NCI-H526 (cell line): Measurements from ENCODE around the gene MGAM2.
"Not testable (repeated sequence)": the region's sequence is repeated elsewhere in the genome, so short reads cannot be mapped to it uniquely, and the experiment has no call there.

Source experiments
- DNase-seq, 2 experiments: peaks; one replicate each; lab custom pipeline; 2025; lab: John Stamatoyannopoulos, UW

The MGAM2 gene

DNA sequence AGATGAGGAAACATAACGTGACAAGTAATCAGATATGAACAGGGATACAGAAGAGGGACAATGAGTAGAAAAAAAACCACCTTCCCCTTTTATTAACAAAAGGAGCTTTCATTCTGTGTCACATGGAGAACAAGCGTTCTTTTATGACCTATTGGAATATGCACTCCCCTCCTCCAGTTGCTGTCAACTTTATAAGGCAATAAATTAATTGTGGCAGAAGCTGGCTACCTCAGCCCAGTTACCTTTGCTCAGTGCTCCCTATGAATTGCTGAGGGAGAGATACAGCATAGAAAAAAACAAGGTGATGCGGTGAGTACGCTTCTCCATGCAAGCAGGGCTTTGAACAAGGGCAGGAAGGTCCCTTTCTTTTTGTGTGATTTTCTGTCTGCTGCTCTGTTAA, at the start of gene MGAM2:
TSS of gene MGAM2 (plus strand) at position 220 of the 400 bp plus-strand sequence. CDS start 5,156 bp downstream, outside the sequence.
- DNase-seq: peak; percentile 87 to 93

DNA sequence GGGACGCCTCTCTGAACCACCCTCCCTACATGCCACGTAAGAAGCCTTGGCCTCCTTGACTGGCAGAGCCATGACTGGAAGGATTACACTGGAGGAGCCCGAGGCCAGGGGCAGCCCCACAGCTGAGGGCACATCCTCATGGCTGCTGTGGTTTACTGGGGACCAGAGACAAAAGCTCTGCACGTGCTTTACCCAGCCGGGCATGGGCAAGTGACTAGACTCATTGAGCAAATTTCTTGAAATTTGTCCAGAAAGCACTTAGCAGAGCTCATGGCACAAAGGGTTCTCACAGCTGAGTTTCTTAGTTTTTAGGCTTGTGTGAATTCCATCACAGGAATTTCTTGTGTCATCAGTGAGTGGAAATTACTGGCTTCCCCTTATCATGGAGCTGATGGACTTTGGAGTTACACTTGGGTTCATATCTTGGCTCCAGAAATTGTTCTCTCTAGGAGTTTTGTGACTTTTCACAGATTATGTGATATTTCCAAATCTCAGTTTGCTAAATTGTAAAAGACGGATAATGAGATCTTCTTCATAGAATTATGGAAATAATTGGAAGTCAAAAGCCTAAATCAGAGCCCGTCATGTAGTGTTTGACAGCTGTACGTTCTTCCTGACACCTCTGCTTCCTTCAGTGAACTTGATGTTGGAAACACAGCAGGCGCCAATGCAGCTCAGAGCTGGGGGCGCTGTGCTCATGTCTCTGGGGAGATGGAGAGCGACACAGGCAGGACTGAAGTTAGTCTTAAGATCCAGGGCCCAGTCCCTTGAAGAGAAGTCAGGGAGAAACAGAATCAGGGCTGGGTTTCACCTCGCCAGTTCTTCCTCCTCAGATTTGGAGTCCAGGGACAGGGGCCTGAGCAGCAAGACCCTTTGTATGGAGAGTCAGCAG, 47.7 kb upstream of the MGAM2 start:
- no peak for DNase-seq

DNA sequence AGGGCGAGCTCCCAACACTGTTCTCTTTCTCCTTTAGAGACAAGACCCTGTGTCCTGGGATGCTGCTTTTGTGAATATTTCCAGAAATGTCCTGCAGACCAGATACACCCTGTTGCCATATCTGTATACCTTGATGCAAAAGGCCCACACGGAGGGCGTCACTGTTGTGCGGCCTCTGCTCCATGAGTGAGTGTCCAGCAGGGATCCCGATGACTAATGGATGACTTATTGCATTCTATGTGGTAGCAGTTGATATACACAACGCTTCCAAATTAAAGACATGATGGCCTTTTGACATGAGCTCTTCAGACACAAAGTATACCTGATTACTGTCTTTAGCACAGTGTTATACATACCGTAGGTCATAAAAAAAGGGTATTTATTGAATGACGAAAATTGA, 45.0 kb upstream of the MGAM2 start:
- no peak for DNase-seq

DNA sequence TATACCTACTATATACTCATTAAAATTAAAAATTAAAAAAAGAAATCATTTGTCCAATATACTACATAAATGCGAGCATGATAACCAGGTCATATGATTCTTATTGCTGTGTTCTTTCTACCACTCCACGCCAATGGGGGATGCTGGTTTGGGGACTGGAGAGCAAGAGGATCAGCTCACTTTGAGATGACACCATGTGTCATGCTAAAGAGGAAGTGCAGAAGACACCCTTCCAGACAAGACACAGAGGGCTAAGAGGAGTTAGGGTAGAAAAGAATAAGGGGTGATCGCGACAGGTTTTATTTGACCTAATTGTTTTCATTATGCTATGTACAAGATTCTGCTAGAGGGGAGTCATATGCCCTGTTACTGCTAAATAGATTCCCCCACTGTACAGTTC, 33.8 kb upstream of the MGAM2 start:
- no peak for DNase-seq

DNA sequence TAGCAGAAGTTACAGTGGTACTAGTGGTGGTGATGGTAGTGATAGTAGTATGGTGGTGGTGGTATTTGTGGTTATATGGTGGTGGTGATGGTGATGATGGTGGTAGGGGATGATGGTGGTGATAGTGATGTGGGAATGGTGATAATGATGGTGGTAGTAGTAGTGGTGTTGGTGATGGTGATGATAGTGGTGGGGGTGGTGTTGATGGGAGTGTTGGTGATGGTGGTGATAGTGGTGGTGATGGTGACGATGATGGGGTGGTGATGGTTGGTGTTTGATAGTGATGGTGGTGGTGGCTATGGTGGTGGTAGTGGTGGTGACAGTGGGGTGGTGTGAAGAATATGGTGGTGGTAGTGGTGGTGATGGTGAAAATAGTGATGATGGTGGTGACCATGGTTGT, 27.9 kb upstream of the MGAM2 start:
- DNase-seq: no peak

DNA sequence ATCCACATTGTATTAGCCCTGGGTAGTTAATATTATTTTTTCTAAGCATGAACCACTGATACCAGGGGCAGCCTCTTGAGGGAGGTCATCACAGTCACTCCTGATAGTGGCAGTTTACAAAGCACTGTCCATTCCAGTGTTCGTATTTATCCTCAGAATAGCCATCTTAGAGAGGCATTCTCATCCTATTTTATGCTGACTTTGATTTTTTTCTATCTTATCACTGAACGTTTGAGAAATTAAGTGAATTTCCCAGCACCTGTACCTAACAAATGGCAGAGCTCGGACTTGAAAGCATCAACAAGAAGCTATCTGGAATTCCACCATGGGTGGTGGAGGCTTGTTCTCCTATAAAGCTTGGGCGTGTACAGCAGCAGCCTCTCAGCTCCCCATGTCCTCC, 26.1 kb upstream of the MGAM2 start:
- DNase-seq: no peak

DNA sequence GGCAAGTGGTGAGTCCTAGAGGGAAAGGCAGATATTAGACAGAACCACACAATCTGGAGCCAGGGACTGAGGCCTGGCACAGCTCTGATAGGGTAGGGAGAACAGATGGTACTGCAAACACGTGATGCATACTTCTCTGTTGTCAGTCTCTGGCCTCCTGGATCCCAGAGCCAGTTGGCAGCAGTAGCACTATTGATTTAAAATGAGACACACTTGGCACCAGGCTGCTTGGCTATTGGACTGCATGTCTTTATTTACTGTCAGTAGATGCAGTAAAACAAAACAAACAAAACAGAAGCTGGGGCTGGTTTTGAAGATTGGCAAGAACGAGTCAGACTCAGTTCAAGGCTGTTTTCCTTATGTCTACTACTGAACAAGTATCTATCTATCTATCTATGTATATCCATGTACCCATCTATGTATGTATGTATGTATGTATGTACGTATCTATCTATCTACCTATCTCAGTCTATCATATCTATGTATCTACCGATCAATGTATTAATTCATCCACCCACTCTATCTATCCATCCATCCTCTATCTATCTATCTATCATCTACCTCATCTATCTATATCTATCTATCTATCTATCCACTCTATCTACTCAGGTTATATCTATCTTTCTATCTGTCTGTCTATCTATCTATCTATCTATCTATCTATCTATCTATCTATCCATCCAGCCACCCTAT, 23.4 kb upstream of the MGAM2 start:
- DNase-seq: no peak

DNA sequence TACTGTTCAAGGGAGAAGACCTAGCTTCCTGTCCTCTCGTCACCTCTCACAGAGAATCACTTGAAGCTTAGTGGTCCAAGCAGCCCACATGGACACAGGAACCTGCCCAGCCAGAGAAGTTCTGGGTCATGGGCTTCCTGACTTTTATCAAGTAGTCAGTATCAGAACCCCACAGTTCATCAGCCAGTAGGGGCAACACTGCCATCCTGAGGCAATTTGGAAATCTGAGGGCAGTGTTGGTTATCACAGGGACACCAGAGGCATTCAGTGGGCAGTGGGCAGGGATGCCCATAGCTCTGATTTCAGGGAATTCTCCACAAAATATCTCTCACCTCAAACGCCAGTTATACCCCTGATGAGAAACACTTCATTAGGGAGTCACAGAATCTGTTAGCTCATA, 22.5 kb upstream of the MGAM2 start:
- DNase-seq: no peak

DNA sequence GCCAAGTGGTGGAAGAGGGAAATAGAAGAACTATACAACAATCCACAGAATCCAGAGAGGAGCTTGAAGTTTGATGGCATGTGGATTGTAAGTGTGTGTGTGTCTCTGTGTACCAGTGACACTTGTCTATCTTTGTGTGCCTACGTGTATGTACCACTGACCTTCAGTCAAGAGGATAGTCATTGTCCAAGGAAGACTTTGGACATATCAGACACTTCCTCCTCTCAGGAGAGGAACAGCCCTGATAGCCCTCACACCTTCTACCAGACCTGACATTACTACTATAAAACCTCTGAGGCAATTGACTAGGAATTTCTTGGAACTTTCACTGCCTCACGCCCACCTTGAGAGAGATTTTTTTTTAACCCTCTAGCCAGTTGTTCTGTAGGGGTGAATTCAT, 19.6 kb upstream of the MGAM2 start:
- no peak for DNase-seq

DNA sequence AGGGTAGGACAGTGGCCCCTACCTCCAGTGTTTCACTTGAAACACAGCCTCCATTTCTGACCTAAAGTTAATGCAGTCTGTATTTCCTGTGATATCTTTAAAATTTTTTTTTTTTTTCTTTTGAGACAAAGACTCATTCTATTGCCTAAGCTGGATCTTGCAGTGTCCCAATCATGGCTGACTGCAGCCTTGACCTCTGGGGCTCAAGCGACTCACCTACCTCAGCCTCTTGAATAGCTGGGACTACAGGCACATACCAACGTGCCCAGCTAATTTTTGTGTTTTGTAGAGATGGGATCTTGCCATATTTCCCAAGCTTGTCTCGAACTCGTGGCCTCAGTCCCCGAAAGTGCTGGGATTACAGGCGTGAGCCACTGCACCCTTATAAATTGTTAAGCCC, 16.7 kb upstream of the MGAM2 start:
- no peak for DNase-seq

DNA sequence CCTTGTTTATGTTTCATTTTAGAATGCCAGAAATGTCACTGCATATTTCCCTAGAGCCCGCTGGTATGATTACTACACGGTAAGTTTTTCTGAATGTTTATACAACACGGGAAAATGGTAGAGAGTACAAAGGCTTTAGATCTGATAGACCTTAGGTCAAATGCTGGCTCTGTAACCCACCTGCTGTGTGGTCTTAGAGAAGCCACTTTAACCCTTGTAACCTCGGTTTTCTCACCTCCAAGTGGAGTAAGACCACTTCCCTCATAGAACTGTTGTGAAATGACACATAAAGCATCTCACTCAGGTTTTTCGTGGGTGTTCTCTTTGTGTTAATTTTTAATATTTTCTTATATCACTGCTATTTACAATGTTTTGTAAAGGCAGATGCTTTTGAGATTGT, 13.9 kb upstream of the MGAM2 start:
- DNase-seq: no peak

DNA sequence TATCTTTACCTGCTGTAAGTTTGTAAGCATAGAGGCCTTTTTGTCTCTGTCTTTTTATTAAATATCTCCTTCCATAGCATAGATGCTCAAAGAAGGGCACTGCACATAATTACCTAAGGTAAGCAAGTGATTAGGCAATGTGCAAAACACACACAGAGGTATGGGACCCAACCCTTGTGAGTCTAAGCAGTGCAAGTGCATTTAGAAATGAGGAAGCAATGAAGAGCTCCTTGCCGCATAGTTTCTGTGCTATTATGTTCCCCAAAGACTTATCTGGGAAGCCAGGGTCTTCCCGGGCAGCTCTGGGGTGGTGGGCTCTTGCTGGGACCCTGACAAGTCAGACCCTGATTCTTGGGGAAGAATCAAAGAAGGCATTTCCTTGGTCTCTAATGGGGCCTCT, 13.5 kb upstream of the MGAM2 start:
- DNase-seq: no peak

DNA sequence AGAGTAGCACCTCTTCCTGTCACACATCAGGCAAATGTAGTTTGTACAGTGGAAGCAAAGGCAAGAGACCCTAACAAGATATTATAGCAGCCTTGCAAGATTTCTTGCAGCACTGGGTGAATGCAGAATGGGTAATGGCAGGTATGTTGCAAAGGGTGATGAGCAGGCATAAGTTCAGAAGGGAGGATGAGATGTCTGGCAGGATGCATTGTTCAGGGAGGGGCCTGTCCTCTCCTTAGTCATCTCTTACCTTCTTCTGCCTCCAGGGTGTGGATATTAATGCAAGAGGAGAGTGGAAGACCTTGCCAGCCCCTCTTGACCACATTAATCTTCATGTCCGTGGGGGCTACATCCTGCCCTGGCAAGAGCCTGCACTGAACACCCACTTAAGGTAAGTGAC, 12.2 kb upstream of the MGAM2 start:
- DNase-seq: not testable (repeated sequence)

DNA sequence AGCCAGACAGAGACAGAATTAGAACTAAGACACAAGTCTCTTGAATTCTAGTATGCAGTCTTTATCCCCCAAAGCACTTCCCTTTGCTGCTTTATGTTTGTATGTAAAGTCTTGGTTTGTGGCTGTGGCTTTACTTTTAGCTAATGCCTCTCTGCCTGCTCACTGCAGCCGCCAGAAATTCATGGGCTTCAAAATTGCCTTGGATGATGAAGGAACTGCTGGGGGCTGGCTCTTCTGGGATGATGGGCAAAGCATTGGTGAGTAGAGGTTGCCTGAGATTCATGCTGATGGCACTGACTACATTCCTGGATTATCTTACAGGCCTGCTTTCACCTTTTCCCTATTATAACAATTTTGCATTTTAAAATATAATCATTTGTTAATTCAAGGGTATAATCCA, 10.9 kb upstream of the MGAM2 start:
- no peak for DNase-seq

DNA sequence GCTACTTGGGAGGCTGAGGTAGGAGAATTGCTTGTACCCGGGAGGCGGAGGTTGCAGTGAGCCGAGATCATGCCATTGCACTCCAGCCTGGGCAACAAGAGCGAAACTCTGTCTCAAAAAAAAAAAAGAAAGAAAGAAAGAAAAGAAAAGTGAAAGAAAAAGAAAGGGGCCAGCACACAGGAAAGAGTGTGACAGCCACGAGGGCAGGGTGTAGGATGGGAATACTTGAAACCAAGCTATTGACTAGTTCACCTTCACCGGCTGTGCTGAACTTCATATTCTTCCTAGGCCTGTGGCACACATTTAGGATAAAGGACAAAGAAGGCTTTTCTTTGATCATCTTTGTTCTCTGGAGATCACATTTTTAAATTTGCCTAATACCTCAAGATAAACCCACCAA, 9.7 kb upstream of the MGAM2 start:
- DNase-seq: peak; percentile 46

DNA sequence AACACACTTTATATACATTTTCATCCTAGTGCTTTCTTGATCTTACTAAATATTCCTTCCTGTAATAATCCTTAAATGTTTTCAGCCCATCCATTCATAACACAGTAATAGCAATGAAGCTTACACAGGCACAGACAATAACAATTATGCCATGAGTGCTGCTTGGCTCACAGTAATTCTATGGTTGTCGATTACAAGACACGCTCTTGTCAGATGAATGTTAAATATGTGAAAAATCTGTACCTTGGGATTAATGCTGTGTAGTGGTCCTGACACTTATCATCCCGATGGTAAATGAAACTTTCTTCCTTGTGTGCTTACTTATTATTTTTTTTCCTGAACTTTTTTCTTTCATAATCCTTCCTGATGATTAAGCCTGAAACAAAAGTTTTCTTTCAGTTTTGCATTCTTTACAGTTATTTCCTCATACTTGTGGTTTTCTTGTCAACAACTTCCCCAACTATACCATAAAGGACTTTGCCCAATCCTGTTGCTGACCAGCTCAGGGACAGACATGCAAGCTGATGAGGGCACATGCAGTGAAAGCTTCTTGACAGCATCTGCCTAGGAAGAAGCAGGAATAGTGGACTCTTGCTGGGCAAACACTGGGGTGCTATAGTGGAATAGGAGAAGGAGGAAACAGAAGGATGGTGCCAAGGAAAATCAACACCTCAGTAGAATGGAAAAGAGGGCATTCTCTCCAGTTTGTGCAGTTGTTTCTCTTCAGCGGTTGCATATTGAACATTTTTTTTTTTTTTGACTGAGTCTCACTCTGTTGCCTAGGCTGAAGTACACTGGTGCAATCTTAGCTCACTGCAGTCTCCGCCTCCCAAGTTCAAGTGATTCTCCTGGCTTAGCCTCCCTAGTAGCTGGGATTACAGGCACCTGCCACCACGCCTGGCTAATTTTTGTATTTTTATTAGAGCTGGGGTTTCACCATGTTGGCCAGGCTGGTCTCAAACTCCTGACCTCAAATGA, 6.7 kb upstream of the MGAM2 start:
- DNase-seq: no peak

DNA sequence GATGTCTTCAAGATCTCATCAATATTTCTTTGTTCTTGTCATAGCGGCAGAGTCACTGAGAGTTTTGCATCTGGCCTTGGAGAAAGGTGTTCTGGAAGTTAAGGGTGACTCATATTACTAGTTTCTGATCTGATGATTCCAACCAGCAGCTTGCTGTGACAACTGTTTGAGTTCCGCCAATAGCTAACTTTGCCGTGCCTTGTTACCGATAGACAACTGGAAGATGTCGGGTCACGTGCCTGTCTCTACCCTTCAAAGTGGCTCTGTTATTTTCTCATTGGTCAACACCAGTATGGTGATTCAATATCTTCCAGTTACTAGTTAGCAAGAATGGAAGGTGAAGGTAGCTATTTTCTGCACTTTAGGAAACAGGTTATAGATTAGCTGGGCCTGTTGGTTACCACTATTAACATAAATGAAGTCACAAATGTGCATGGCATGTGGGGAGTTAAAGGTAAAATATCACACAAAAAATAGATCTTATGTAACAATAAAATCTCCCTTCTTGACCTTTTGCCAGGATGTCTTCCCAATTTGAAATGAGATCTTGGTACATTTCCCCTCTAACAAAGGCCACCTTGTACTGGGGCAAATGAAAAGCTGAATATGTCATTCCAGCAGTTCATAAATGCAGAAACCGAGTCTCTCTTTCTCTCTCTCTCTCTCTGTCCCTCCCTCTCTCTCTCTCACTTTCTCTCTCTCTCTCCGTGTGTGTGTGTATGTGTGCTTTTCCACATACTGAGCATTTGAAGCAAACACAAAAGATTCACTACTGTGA, 2.6 kb upstream of the MGAM2 start:
- DNase-seq: no peak

DNA sequence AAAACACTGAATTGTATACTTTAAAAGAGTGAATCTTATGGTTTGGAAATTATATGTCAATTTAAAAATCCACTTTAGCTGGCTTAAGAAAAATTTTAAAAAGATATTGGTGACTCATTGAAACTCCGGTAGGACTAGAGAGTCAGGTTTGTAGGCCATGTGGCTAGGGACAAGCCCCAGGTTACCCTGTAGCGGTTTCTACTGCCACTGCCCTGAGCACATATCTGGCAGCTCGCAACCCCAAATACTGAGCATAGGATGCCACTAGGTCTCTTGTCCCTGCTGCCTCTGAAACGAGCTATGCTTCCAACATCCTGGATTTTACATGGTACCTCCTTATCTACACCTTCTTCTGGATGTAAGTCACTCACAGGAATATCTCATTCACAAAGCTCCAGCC, 1.4 kb upstream of the MGAM2 start:
- no peak for DNase-seq

DNA sequence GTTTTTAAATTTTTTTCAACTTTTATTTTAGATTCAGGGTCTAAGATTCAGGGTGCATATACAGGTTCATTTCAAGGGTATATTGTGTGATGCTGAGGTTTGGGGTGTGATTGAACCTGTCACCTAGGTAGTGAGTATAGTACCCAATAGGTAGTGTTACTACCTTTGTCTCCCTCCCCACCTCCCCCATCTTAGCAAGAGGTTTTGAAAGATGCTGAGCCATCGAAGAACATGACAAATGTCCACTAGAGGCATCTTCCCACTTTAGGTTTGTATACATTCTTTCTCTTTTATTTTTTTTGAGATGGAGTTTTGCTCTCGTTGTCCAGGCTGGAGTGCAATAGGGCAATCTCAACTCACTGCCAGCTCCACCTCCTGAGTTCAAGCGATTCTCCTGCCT, 880 bp upstream of the MGAM2 start:
- DNase-seq: peak in 1 of 2 experiments; percentile 16

DNA sequence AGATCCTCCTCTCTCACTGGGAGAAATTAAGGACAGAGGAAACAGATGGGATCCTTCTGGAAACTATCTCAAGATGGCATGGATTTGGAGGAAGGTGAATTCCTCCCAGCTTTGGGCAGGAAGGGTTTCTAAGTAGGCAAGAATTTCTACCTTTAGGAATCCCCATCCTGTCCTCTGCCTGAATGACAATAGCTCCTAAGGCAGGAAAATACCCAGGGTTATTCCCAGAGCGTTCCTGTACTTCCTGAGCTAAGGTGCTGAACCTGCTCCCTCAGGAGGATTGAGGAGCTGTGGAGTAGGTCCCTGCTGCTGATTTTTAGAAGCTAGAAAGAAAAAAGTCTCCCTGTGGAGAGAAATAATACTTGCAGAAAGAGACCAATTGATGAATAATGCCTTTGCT, 568 bp downstream of the MGAM2 start:
- DNase-seq: peak in 1 of 2 experiments; percentile 15

DNA sequence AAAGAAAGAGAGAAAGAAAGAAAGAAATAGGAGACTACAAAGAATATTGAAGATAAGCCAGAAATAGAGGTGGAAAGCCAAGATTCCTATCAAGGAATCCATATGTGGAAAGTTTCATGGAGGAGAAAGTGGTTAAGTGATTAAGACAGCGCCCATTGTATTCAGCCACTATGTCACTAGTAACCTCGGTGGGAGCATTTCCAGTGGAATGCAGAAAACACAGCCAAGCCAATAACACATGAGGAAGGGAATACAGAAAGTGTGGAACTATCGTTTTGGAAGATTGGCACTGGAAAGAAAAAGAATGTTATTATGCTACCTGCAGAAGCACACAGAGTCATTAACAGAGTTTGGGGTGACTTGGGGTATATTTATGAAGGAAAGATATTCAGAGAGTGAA, 2.7 kb downstream of the MGAM2 start:
- DNase-seq: no peak
